ENCODE measurements around the gene TMEM204. TPM values are rescaled to one million over a fixed set of nuclear protein-coding genes. Genes with fewer than 3 reads are reported as not detected.

Gene TMEM204
- polyA plus RNA-seq, 1 of the 3 experiments (the other 2 are of a cell fraction) = 2.3 TPM

DNA sequence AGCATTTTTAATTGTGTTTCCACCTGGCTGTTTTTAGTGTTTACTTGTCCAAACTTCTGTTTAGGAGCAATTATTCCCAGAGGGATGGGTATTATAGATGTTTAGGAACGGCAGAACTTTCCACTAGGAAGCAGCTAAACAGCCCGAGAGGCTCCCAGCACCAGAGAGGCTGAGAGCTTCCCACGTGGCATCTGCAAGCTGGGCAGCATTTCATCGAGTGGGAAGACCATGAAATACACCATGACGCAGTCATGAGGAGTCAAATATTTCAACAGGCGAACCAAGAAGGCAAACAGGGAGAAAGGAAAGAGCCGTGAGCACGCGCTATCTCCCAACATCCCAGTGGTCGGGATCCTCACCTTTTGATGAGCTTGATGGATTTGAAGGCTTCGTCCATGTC lies 24.1 kb downstream of the TMEM204 start:
- no peak overlapping the region for H3K27ac ChIP-seq (ENCODE audit: low read depth in 2 of 2, low read length in 1 of 2)

DNA sequence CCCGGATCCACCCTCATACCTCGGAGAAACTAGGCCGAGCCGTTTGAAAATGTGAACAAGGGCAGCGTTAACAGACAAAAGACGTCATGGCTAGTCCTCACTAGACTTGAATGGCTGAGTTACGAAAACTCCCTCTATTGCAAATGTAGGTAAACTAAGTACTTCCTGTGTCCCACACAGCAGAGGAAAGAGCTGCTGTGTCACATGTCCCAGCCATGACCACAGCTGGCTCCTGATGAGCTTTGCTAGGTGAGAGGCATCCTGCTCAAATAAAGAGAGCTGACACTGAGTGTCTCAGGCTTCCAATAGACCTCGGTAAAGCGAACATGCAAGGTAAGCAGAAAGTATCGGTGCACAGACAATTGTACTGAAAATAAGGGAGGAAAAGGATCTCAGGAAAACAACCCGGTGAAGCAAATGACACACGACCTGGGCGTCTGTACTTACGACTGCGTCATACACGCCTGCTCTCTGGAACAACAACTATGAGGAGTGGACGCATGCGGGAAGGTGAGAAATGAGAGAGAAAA lies 26.0 kb downstream of the TMEM204 start:
- no peak overlapping the region for H3K4me3 ChIP-seq (ENCODE audit: low read depth in 2 of 2, low read length in 1 of 2)
- no peaks in the 10 kb centered on the region for H3F3A ChIP-seq (replicated peaks; ENCODE audit: insufficient read depth)
- CTCF ChIA-PET = no interaction called here
- H3K4me2 ChIP-seq = no peak overlapping the region
- H3K4me1 ChIP-seq (ENCODE audit: control insufficient read depth in 1 of 2, insufficient read depth in 2 of 2, low read depth in 1 of 2, low read length in 1 of 2) = no peaks in the 10 kb centered on the region
- no peak overlapping the region for H3K27ac ChIP-seq (ENCODE audit: low read depth in 2 of 2, low read length in 1 of 2)
- no peaks in the 10 kb centered on the region for H3K9me3 ChIP-seq
- H4K20me1 ChIP-seq (ENCODE audit: insufficient read depth) = no peaks in the 10 kb centered on the region
- peaks cover 23 to 62% of the 10 kb centered on the region in 2 experiments for H3K36me3 ChIP-seq (replicated peaks in 1 of 2; ENCODE audit: control insufficient read depth in 1 of 2, insufficient read depth in 2 of 2, low read length in 1 of 2)
- POLR2A ChIA-PET = no interaction called here
- H3K9ac ChIP-seq = no peak overlapping the region
- DNase-seq = no peak
- no peaks in the 10 kb centered on the region for H3K27me3 ChIP-seq (ENCODE audit: insufficient read depth)
- no peaks in the 10 kb centered on the region for H3K9me2 ChIP-seq
- H3K79me2 ChIP-seq (ENCODE audit: insufficient read depth) = no peaks in the 10 kb centered on the region
- WGBS (ENCODE audit: low lambda C conversion rate) = 95% methylated on average over 18 of the region's 18 CpGs
- H2AFZ ChIP-seq (ENCODE audit: low read depth) = no peak overlapping the region
- TF ChIP-seq IRF3 (IDR thresholded peaks at IDR 0.05; ENCODE audit: low read depth, low read length) (no peak), MEF2A (IDR thresholded peaks at IDR 0.05; ENCODE audit: borderline replicate concordance, low read depth) (no peak), POLR2AphosphoS5 (IDR thresholded peaks at IDR 0.05; ENCODE audit: low read depth, low read length) (no peak), GATA2 (CRISPR knock-in tag; IDR thresholded peaks at IDR 0.05) (no peak), TEAD4 (IDR thresholded peaks at IDR 0.05; ENCODE audit: borderline replicate concordance, insufficient read depth) (no peak), NRF1 (IDR thresholded peaks at IDR 0.05; ENCODE audit: low read depth, low read length) (no peak), RFX5 (IDR thresholded peaks at IDR 0.05; ENCODE audit: low read length) (no peak), YY1 (IDR thresholded peaks at IDR 0.05; ENCODE audit: low read depth) (no peak), CHD2 (IDR thresholded peaks at IDR 0.05; ENCODE audit: low read length, partially characterized antibody) (no peak), USF1 (IDR thresholded peaks at IDR 0.05; ENCODE audit: borderline replicate concordance, low read depth) (no peak), SIN3A (IDR thresholded peaks at IDR 0.05; ENCODE audit: borderline replicate concordance, low read depth, low read length) (no peak)
- TF ChIP-seq, protein P1, sequence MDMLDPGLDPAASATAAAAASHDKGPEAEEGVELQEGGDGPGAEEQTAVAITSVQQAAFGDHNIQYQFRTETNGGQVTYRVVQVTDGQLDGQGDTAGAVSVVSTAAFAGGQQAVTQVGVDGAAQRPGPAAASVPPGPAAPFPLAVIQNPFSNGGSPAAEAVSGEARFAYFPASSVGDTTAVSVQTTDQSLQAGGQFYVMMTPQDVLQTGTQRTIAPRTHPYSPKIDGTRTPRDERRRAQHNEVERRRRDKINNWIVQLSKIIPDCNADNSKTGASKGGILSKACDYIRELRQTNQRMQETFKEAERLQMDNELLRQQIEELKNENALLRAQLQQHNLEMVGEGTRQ (IDR thresholded peaks at IDR 0.05; ENCODE audit: borderline replicate concordance, low read depth, low read length) = no peak

More for the DNA sequence above, 24.1 kb downstream of the TMEM204 start:
- Histone ChIP-seq H3K36me3 (replicated peaks in 1 of 2; ENCODE audit: control insufficient read depth in 1 of 2, insufficient read depth in 2 of 2, low read length in 1 of 2) (peaks cover 23 to 74% of the 10 kb centered on the region in 2 experiments), H3K27me3 (ENCODE audit: insufficient read depth) (no peaks in the 10 kb centered on the region), H3K79me2 (ENCODE audit: insufficient read depth) (no peaks in the 10 kb centered on the region), H3K4me3 (ENCODE audit: low read depth in 2 of 2, low read length in 1 of 2) (no peak overlapping the region), H3F3A (replicated peaks; ENCODE audit: insufficient read depth) (no peaks in the 10 kb centered on the region), H3K4me1 (ENCODE audit: control insufficient read depth in 1 of 2, insufficient read depth in 2 of 2, low read depth in 1 of 2, low read length in 1 of 2) (no peaks in the 10 kb centered on the region), H3K9me3 (no peaks in the 10 kb centered on the region), H2AFZ (ENCODE audit: low read depth) (no peak overlapping the region), H3K4me2 (no peak overlapping the region), H3K9me2 (no peaks in the 10 kb centered on the region), H3K9ac (no peak overlapping the region), H4K20me1 (ENCODE audit: insufficient read depth) (no peaks in the 10 kb centered on the region)
- whole genome bisulfite sequencing (ENCODE audit: low lambda C conversion rate) = 97% methylated on average over 11 of the region's 11 CpGs
- CTCF ChIA-PET = no interaction called here
- no peak for DNase-seq
- POLR2A ChIA-PET = no interaction called here
- TF ChIP-seq YY1 (IDR thresholded peaks at IDR 0.05; ENCODE audit: low read depth) = no peak
- no peak for TF ChIP-seq PBX3 (IDR thresholded peaks at IDR 0.05)
- no peak for TF ChIP-seq EZH2phosphoT487 (IDR thresholded peaks at IDR 0.05; ENCODE audit: borderline replicate concordance, low read depth)
- TF ChIP-seq GATA2 (CRISPR knock-in tag; IDR thresholded peaks at IDR 0.05) = no peak
- TF ChIP-seq FOSL2 (IDR thresholded peaks at IDR 0.05; ENCODE audit: borderline replicate concordance, low read depth) = no peak
- TF ChIP-seq POLR2AphosphoS5 (IDR thresholded peaks at IDR 0.05; ENCODE audit: low read depth, low read length) = no peak
- no peak for TF ChIP-seq RFX5 (IDR thresholded peaks at IDR 0.05; ENCODE audit: low read length)
- no peak for TF ChIP-seq ELF1 (IDR thresholded peaks at IDR 0.05)
- TF ChIP-seq CTCF (IDR thresholded peaks at IDR 0.05) = no peak
- TF ChIP-seq CHD2 (IDR thresholded peaks at IDR 0.05; ENCODE audit: low read length, partially characterized antibody) = no peak
- no peak for TF ChIP-seq FOXM1 (IDR thresholded peaks at IDR 0.05; ENCODE audit: low read depth)
- TF ChIP-seq SMC3 (IDR thresholded peaks at IDR 0.05; ENCODE audit: low read depth, low read length) = no peak
